ENCODE measurements around the gene ADARB1. TPM values are rescaled to one million over a fixed set of nuclear protein-coding genes. Genes with fewer than 3 reads are reported as not detected.
A peak's percentile ranks its signal among the peaks of the same experiment; 100 is the strongest.

ADARB1 gene
- total and polyA plus RNA-seq, 2 of the 4 experiments (the other 2 are of a cell fraction) = 39.8 to 47.3 TPM

GRCh38 chr21:45220071-45220481 lies 145.7 kb downstream of the ADARB1 start:
- Histone ChIP-seq H3K27me3 (ENCODE audit: control insufficient read depth, insufficient read depth, low read length) (no peaks in the 10 kb centered on the region), H4K20me1 (ENCODE audit: insufficient read depth, low read length) (peaks cover 21% of the 10 kb centered on the region), H3K9me1 (ENCODE audit: insufficient read depth, low read length) (peaks cover 14% of the 10 kb centered on the region), H2AFZ (replicated peaks; ENCODE audit: low read length, poor library complexity) (no peak overlapping the region), H3K4me3 (ENCODE audit: insufficient read depth, low read depth, low read length) (no peak overlapping the region), H2BK5ac (ENCODE audit: low read depth, low read length, poor library complexity, severe bottlenecking) (no peak overlapping the region), H3K9me3 (ENCODE audit: control insufficient read depth, insufficient read depth, low read length) (peaks cover 2% of the 10 kb centered on the region; the same call in 1 of the 2 replicates), H3K9ac (ENCODE audit: low read depth, low read length) (no peak overlapping the region), H3K18ac (ENCODE audit: low read depth, low read length) (no peak overlapping the region; the same call in 1 of the 2 replicates), H3K14ac (replicated peaks; ENCODE audit: low read depth, low read length) (no peak overlapping the region), H3K56ac (ENCODE audit: extremely low read depth, insufficient read depth, low read length) (no peak overlapping the region), H3K79me1 (ENCODE audit: low read depth in 1 of 2, low read length in 2 of 2) (peaks cover 18 to 21% of the 10 kb centered on the region in 2 experiments), H2AK5ac (ENCODE audit: low read depth, low read length) (no peak overlapping the region), H3K36me3 (ENCODE audit: control insufficient read depth, insufficient read depth, low read length) (peaks cover 48% of the 10 kb centered on the region), H3K27ac (ENCODE audit: insufficient read depth, low read length) (peak overlapping the region; percentile 48; the same call in 1 of the 2 replicates), H2BK20ac (ENCODE audit: low read depth, low read length) (no peak overlapping the region), H3K4me1 (ENCODE audit: control insufficient read depth, insufficient read depth, low read length) (peaks cover 8% of the 10 kb centered on the region), H2BK15ac (ENCODE audit: low read depth, low read length) (no peak overlapping the region), H4K91ac (ENCODE audit: insufficient read depth, low read depth, low read length) (no peak overlapping the region), H4K8ac (ENCODE audit: low read depth in 2 of 2, low read length in 2 of 2) (no peak overlapping the region), H2AK9ac (replicated peaks; ENCODE audit: low read depth, low read length, poor library complexity) (no peak overlapping the region), H3K23ac (ENCODE audit: low read depth, low read length) (no peak overlapping the region), H4K5ac (ENCODE audit: low read depth, low read length) (no peak overlapping the region), H3K4me2 (ENCODE audit: low read depth, low read length) (no peak overlapping the region), H3K4ac (ENCODE audit: low read depth, low read length) (no peak overlapping the region), H2BK120ac (ENCODE audit: low read depth, low read length) (no peak overlapping the region; the same call in 1 of the 2 replicates)
- dilution Hi-C loops (cut with HindIII; ENCODE audit: low sequenced_read_pairs, unreplicated experiment) (no loop called here), in situ Hi-C loops (cut with MboI; ENCODE audit: low sequenced_read_pairs) (no loop called here), intact Hi-C loops (cut with micrococcal nuclease) (no loop called here)
- POLR2A ChIA-PET (ENCODE audit: unreplicated experiment) = no interaction called here
- no peak for ATAC-seq (ENCODE audit: low read depth)
- BruUV-seq (replicated peaks) = no TSS peak
- CTCF ChIA-PET = no interaction called here
- TF ChIP-seq CEBPB (IDR thresholded peaks at IDR 0.05; ENCODE audit: low read depth, low read length) = peak; percentile 46
- no peak for TF ChIP-seq MAZ (IDR thresholded peaks at IDR 0.05; ENCODE audit: borderline replicate concordance, low read depth, low read length)
- peak; percentile 6 for DNase-seq
- WGBS, 2 experiments (ENCODE audit: extremely low coverage in 2 of 2, insufficient read length in 1 of 2) = 73% methylated on average over 2 of the region's 4 CpGs; no CpG with 5 or more reads in 1 of the 2 experiments

Data from IMR-90 (cell line).